NCI-H146 treated with DMSO at 0.1 percent for 48 hours (cell line): ENCODE measurements around the gene CDHR3.
A peak's percentile ranks its signal among the peaks of the same experiment; 100 is the strongest.
"Not testable (repeated sequence)": the region's sequence is repeated elsewhere in the genome, so short reads cannot be mapped to it uniquely, and the experiment has no call there.

Experiments used
- DNase-seq: peaks from one replicate; lab custom pipeline; 2025; ENCODE audit not compliant: unreplicated experiment; lab: John Stamatoyannopoulos, UW

The CDHR3 gene

GRCh38 chr7:105990727-105991453 lies 27.8 kb downstream of the CDHR3 start:
- no peak for DNase-seq

GRCh38 chr7:105992905-105993304 lies 29.8 kb downstream of the CDHR3 start:
- DNase-seq, result no peak

GRCh38 chr7:105996860-105997737 lies 34.0 kb downstream of the CDHR3 start:
- no peak for DNase-seq

GRCh38 chr7:105999256-105999655 lies 36.2 kb downstream of the CDHR3 start:
- DNase-seq, result no peak

- DNase-seq, result no peak
Observed at GRCh38 chr7:106001196-106001595, 38.1 kb downstream of the CDHR3 start.

GRCh38 chr7:106001886-106002285 lies 38.8 kb downstream of the CDHR3 start:
- no peak for DNase-seq

- DNase-seq, result no peak
Observed at GRCh38 chr7:106003525-106004064, 40.5 kb downstream of the CDHR3 start.

GRCh38 chr7:106006906-106007305 lies 43.8 kb downstream of the CDHR3 start:
- DNase-seq, result no peak

GRCh38 chr7:106007796-106008195 lies 44.7 kb downstream of the CDHR3 start:
- not testable (repeated sequence) for DNase-seq

GRCh38 chr7:106009503-106010226 lies 46.6 kb downstream of the CDHR3 start:
- DNase-seq, result peak; percentile 70

- no peak for DNase-seq
Observed at GRCh38 chr7:106010331-106010730, 47.3 kb downstream of the CDHR3 start.

GRCh38 chr7:106010866-106011265 lies 47.8 kb downstream of the CDHR3 start:
- DNase-seq, result no peak

- no peak for DNase-seq
Observed at GRCh38 chr7:106012184-106012583, 49.1 kb downstream of the CDHR3 start.

GRCh38 chr7:106012935-106013439 lies 49.9 kb downstream of the CDHR3 start:
- no peak for DNase-seq

GRCh38 chr7:106015381-106016218 lies 52.5 kb downstream of the CDHR3 start:
- DNase-seq, result no peak

- no peak for DNase-seq
Observed at GRCh38 chr7:106016331-106016730, 53.3 kb downstream of the CDHR3 start.

- DNase-seq, result no peak
Observed at GRCh38 chr7:106017657-106018056, 54.6 kb downstream of the CDHR3 start.

- DNase-seq, result no peak
Observed at GRCh38 chr7:106018566-106019469, 55.8 kb downstream of the CDHR3 start.

GRCh38 chr7:106019470-106019820 lies 56.4 kb downstream of the CDHR3 start:
- no peak for DNase-seq
